T-cell (primary cell): ENCODE measurements around the gene PTGES. TPM values are rescaled to one million over a fixed set of nuclear protein-coding genes. Genes with fewer than 3 reads are reported as not detected.
A peak's percentile ranks its signal among the peaks of the same experiment; 100 is the strongest.

ENCODE experiments used
- ATAC-seq, 4 experiments: fragments of 200-7000 bp in 3 of 4; fragments of 150-1000 bp in 1 of 4; cut with Tn5 transposase; replicated peaks in 1 of 4; 1 replicate in 3 of 4; 2 replicates in 1 of 4; pipeline ENCODE4 v1.10.0; 2021; ENCODE audit warnings: moderate library complexity in 3 of 4, mild to moderate bottlenecking in 2 of 4, moderate number of reproducible peaks in 1 of 4
- CTCF ChIA-PET, 2 donors: fragments of 300-600 bp; sonication (Branson Sonifier 250); formaldehyde crosslinking; loops; one replicate each; lab custom pipeline; 2022; ENCODE audit warnings: antibody characterized with exemption in 2 of 2; lab: Charles Lee
- POLR2A ChIA-PET, 2 donors: fragments of 300-600 bp; sonication (Branson Sonifier 250); formaldehyde crosslinking; loops; one replicate each; lab custom pipeline; 2022; ENCODE audit warnings: antibody characterized with exemption in 2 of 2; lab: Charles Lee
- DNase-seq, 35 experiments: peaks; one replicate each; pipeline versions ENCODE4 v3.0.0 to v3.0.0-alpha.2; 2013 to 2023
- H3K27ac ChIP-seq: one replicate; pipeline ENCODE4 v1.5.1; 2013; ENCODE audit warnings: low read length
- H3K27me3 ChIP-seq, 2 experiments: replicated peaks in 1 of 2; 1 replicate in 1 of 2; 2 replicates in 1 of 2; pipeline versions ENCODE4 v1.6.1 to v1.7.0; 2013; ENCODE audit warnings: low read length in 1 of 2, mixed read lengths in 1 of 2; ENCODE audit not compliant: control insufficient read depth in 2 of 2, insufficient read depth in 2 of 2; ENCODE audit errors: extremely low read depth in 1 of 2
- H3K36me3 ChIP-seq, 2 donors: 1 replicate in 1 of 2; 2 replicates in 1 of 2; pipeline versions ENCODE4 v1.6.1 to v1.7.0; 2013; ENCODE audit warnings: low read length in 1 of 2; ENCODE audit not compliant: control insufficient read depth in 2 of 2, insufficient read depth in 1 of 2; ENCODE audit errors: extremely low read depth in 1 of 2
- H3K4me1 ChIP-seq, 2 experiments: 1 replicate in 1 of 2; 2 replicates in 1 of 2; pipeline versions ENCODE4 v1.6.1 to v1.7.0; 2013; ENCODE audit warnings: low read length in 2 of 2, mixed read lengths in 1 of 2; ENCODE audit not compliant: insufficient read depth in 2 of 2, control insufficient read depth in 1 of 2; ENCODE audit errors: extremely low read depth in 1 of 2
- H3K4me3 ChIP-seq, 2 donors: 1 replicate in 1 of 2; 2 replicates in 1 of 2; pipeline versions ENCODE4 v1.5.1 to v1.7.0; 2013; ENCODE audit warnings: mild to moderate bottlenecking in 2 of 2, low read length in 1 of 2, moderate library complexity in 1 of 2; ENCODE audit not compliant: control insufficient read depth in 1 of 2; ENCODE audit errors: extremely low read depth in 1 of 2
- H3K9me3 ChIP-seq: 2 replicates; pipeline ENCODE4 v1.7.0; 2013
- H3K27ac Mint-ChIP-seq, 2 donors: one replicate each; pipeline ENCODE4 v1.8.0; 2020 to 2021; ENCODE audit warnings: mild to moderate bottlenecking in 2 of 2, mixed read lengths in 2 of 2
- H3K27me3 Mint-ChIP-seq, 2 donors: one replicate each; pipeline ENCODE4 v1.8.0; 2021 to 2022; ENCODE audit warnings: mixed read lengths in 2 of 2
- H3K36me3 Mint-ChIP-seq: one replicate; pipeline ENCODE4 v1.8.0; 2021; ENCODE audit warnings: mixed read lengths
- H3K4me1 Mint-ChIP-seq, 3 donors: one replicate each; pipeline ENCODE4 v1.8.0; 2020 to 2022; ENCODE audit warnings: mixed read lengths in 3 of 3, mild to moderate bottlenecking in 1 of 3
- H3K4me3 Mint-ChIP-seq, 3 donors: one replicate each; pipeline ENCODE4 v1.8.0; 2020 to 2022; ENCODE audit warnings: mild to moderate bottlenecking in 3 of 3, mixed read lengths in 3 of 3, moderate library complexity in 3 of 3
- H3K9me3 Mint-ChIP-seq, 3 donors: one replicate each; pipeline ENCODE4 v1.8.0; 2020 to 2022; ENCODE audit warnings: mixed read lengths in 3 of 3
- WGBS: methylation state at CpG from one replicate; pipeline ENCODE4 v1.1.5; 2013; ENCODE audit warnings: missing lambda C conversion rate; ENCODE audit not compliant: insufficient coverage; 5-methylcytosine and 5-hydroxymethylcytosine counted together
- total RNA-seq, 35 experiments: library from RNA in 6 of 35; stranded (reverse) in 6 of 35; fragments of 120-200 nt in 1 of 35; gene quantifications; one replicate each; pipeline versions ENCODE4 v1.2.1 to v1.2.4 and lab custom pipeline; 2013 to 2026

The PTGES gene
- total RNA-seq, 5 donors from 2014 or later (not counting 1 experiment from before 2014, with no cell fraction given), result not detected

- Histone ChIP-seq H3K27me3 (peaks cover 0 to 9% of the 10 kb centered on the region in 2 experiments), H3K4me3 (no peak overlapping the region), H3K27ac (no peak overlapping the region), H3K36me3 (no peaks in the 10 kb centered on the region), H3K9me3 (no peaks in the 10 kb centered on the region), H3K4me1 (no peaks in the 10 kb centered on the region)
- ChIA-PET POLR2A (no interaction called here), CTCF (interaction anchor here in 1 of 2 donors (0.6 kb wide), 1 partner anchor 1083 kb away, joined by 5 read pairs; no protein-coding TSS in a partner anchor)
- no CpG with 5 or more reads among the region's 9 CpGs for WGBS
- Mint-ChIP-seq H3K36me3 (no peaks in the 10 kb centered on the region), H3K4me1 (no peaks in the 10 kb centered on the region), H3K4me3 (no peak overlapping the region), H3K27ac (no peak overlapping the region), H3K27me3 (peaks cover 0 to 4% of the 10 kb centered on the region in 2 donors), H3K9me3 (no peaks in the 10 kb centered on the region)
- no peak for DNase-seq
- no peak for ATAC-seq
Measured at GRCh38 chr9:129746092-129746777, 6.6 kb downstream of the PTGES start.

GRCh38 chr9:129745200-129745599 is 7.6 kb downstream of the PTGES start:
- ChIA-PET CTCF (no interaction called here), POLR2A (no interaction called here)
- Histone ChIP-seq H3K36me3 (no peaks in the 10 kb centered on the region), H3K4me1 (no peaks in the 10 kb centered on the region), H3K27me3 (peaks cover 0 to 6% of the 10 kb centered on the region in 2 experiments), H3K9me3 (no peaks in the 10 kb centered on the region), H3K4me3 (no peak overlapping the region), H3K27ac (no peak overlapping the region)
- Mint-ChIP-seq H3K27me3 (peaks cover 0 to 4% of the 10 kb centered on the region in 2 donors), H3K4me1 (no peaks in the 10 kb centered on the region), H3K27ac (no peak overlapping the region), H3K4me3 (no peak overlapping the region), H3K36me3 (no peaks in the 10 kb centered on the region), H3K9me3 (no peaks in the 10 kb centered on the region)
- 87% methylated on average over 7 of the region's 7 CpGs for WGBS
- DNase-seq, result no peak
- no peak for ATAC-seq

GRCh38 chr9:129740666-129741464 is 12.0 kb downstream of the PTGES start:
- Histone ChIP-seq H3K27ac (no peak overlapping the region), H3K4me3 (no peak overlapping the region), H3K27me3 (peaks cover 0 to 27% of the 10 kb centered on the region in 2 experiments), H3K36me3 (no peaks in the 10 kb centered on the region), H3K4me1 (peaks cover 0 to 18% of the 10 kb centered on the region in 2 experiments), H3K9me3 (no peaks in the 10 kb centered on the region)
- WGBS, result 94% methylated on average over 8 of the region's 13 CpGs
- Mint-ChIP-seq H3K4me3 (no peak overlapping the region), H3K36me3 (no peaks in the 10 kb centered on the region), H3K27me3 (peaks cover 0 to 5% of the 10 kb centered on the region in 2 donors), H3K4me1 (peaks cover 0 to 7% (median 4%) of the 10 kb centered on the region in 3 donors), H3K27ac (no peak overlapping the region), H3K9me3 (no peaks in the 10 kb centered on the region)
- DNase-seq, result no peak
- POLR2A ChIA-PET, result no interaction called here
- CTCF ChIA-PET, result no interaction called here
- no peak for ATAC-seq

GRCh38 chr9:129740174-129740573 is 12.7 kb downstream of the PTGES start:
- CTCF ChIA-PET, result no interaction called here
- Histone ChIP-seq H3K36me3 (no peaks in the 10 kb centered on the region), H3K27me3 (peaks cover 0 to 31% of the 10 kb centered on the region in 2 experiments), H3K4me1 (peaks cover 0 to 18% of the 10 kb centered on the region in 2 experiments), H3K4me3 (no peak overlapping the region), H3K27ac (no peak overlapping the region), H3K9me3 (no peaks in the 10 kb centered on the region)
- Mint-ChIP-seq H3K4me1 (peaks cover 0 to 7% (median 4%) of the 10 kb centered on the region in 3 donors), H3K27me3 (peaks cover 0 to 5% of the 10 kb centered on the region in 2 donors), H3K4me3 (no peak overlapping the region), H3K27ac (no peak overlapping the region), H3K9me3 (no peaks in the 10 kb centered on the region), H3K36me3 (no peaks in the 10 kb centered on the region)
- DNase-seq (no peak), ATAC-seq (no peak)
- POLR2A ChIA-PET, result no interaction called here
- 82% methylated on average over 3 of the region's 7 CpGs for WGBS

- no peaks in the 10 kb centered on the region for H3K36me3 ChIP-seq
- no peak overlapping the region for H3K27ac ChIP-seq
- DNase-seq (no peak), ATAC-seq (no peak)
- 92% methylated on average over 16 of the region's 16 CpGs for WGBS
- H3K4me1 ChIP-seq, result peaks cover 0 to 18% of the 10 kb centered on the region in 2 experiments
- H3K27me3 ChIP-seq, result peaks cover 0 to 32% of the 10 kb centered on the region in 2 experiments
- H3K4me3 ChIP-seq, result no peak overlapping the region
- Mint-ChIP-seq H3K9me3 (no peaks in the 10 kb centered on the region), H3K4me3 (peak overlapping the region in 2 of 3 donors; percentile 18 to 42), H3K27me3 (peaks cover 0 to 5% of the 10 kb centered on the region in 2 donors), H3K27ac (no peak overlapping the region), H3K4me1 (peaks cover 0 to 7% (median 4%) of the 10 kb centered on the region in 3 donors), H3K36me3 (no peaks in the 10 kb centered on the region)
- ChIA-PET CTCF (no interaction called here), POLR2A (no interaction called here)
- no peaks in the 10 kb centered on the region for H3K9me3 ChIP-seq
Measured at GRCh38 chr9:129739432-129739831, 13.4 kb downstream of the PTGES start.

- WGBS, result 4% methylated on average over 43 of the region's 48 CpGs
- peak overlapping the region; percentile 67 to 77 (median 68) for H3K4me3 Mint-ChIP-seq
- H3K36me3 ChIP-seq, result no peaks in the 10 kb centered on the region
- H3K27me3 ChIP-seq, result peaks cover 0 to 27% of the 10 kb centered on the region in 2 experiments
- H3K27me3 Mint-ChIP-seq, result peaks cover 0 to 2% of the 10 kb centered on the region in 2 donors
- H3K9me3 Mint-ChIP-seq, result no peaks in the 10 kb centered on the region
- ATAC-seq (peak; percentile 88 to 91 (median 89)), DNase-seq (peak; percentile 56 to 92 (median 81))
- peak overlapping the region; percentile 39 to 64 for H3K27ac Mint-ChIP-seq
- POLR2A ChIA-PET, result no interaction called here
- CTCF ChIA-PET, result interaction anchor here (0.6 to 2.1 kb wide), 19 partner anchors 9 to 964 kb away, joined by 3 to 10 read pairs (median 5); no protein-coding TSS in a partner anchor
- H3K36me3 Mint-ChIP-seq, result no peaks in the 10 kb centered on the region
- peak overlapping the region; percentile 61 for H3K27ac ChIP-seq
- peak overlapping the region; percentile 64 to 84 for H3K4me3 ChIP-seq
- peaks cover 0 to 7% (median 4%) of the 10 kb centered on the region in 3 donors for H3K4me1 Mint-ChIP-seq
- H3K4me1 ChIP-seq, result peaks cover 0 to 18% of the 10 kb centered on the region in 2 experiments
- no peaks in the 10 kb centered on the region for H3K9me3 ChIP-seq
Measured at GRCh38 chr9:129737479-129738274, 15.2 kb downstream of the PTGES start.
